Stimulated activated effector memory CD8-positive, alpha-beta T cell treated with anti-CD3 and anti-CD28 coated beads, Interleukin-12 subunit alpha, Interleukin-12 subunit beta, amount 100 ng/mL, for 72 hours (primary cell): ENCODE results near the gene KRTAP2-4.
"Not testable (repeated sequence)": the region's sequence is repeated elsewhere in the genome, so short reads cannot be mapped to it uniquely, and the experiment has no call there.

Experiments
- ATAC-seq: fragments of 150-1000 bp; cut with Tn5 transposase; 2 replicates; pipeline ENCODE4 v1.10.0; 2021
- DNase-seq, 2 donors: peaks; one replicate each; pipeline ENCODE4 v3.0.0; 2021 to 2022; ENCODE audit warnings: low spot score in 2 of 2
- H3K27ac Mint-ChIP-seq: one replicate; pipeline ENCODE4 v1.8.0; 2022; ENCODE audit warnings: mild to moderate bottlenecking, mixed read lengths
- H3K36me3 Mint-ChIP-seq: one replicate; pipeline ENCODE4 v1.8.0; 2022; ENCODE audit warnings: mild to moderate bottlenecking, mixed read lengths
- H3K4me1 Mint-ChIP-seq: one replicate; pipeline ENCODE4 v1.8.0; 2022; ENCODE audit warnings: mixed read lengths
- H3K4me3 Mint-ChIP-seq: one replicate; pipeline ENCODE4 v1.8.0; 2022; ENCODE audit warnings: mild to moderate bottlenecking, mixed read lengths
- H3K9me3 Mint-ChIP-seq: one replicate; pipeline ENCODE4 v1.8.0; 2022; ENCODE audit warnings: mixed read lengths

Gene KRTAP2-4

DNA sequence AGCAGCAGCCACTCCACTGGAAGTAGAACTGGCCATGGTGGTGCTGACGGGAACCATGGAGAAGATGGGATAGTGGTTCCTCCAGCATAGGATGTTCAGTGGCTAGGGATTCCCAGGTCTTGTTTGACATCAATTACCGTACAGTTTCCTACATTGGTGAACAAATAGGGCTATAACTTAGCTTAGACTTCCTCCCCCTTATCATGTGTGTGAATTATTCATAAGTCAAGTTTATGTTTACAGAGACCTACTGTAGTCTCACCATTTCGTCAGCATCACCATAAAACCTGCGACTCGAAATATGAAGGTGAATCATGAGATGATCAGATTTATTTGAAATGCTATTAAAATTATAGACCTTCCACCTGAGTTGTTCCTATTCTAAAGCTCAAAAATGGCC lies 6.9 kb downstream of the KRTAP2-4 start:
- H3K36me3 Mint-ChIP-seq: no peaks in the 10 kb centered on the region
- H3K4me1 Mint-ChIP-seq: peaks cover 5% of the 10 kb centered on the region
- peaks cover 2% of the 10 kb centered on the region for H3K9me3 Mint-ChIP-seq
- H3K4me3 Mint-ChIP-seq: no peak overlapping the region
- H3K27ac Mint-ChIP-seq: no peak overlapping the region
- no peak for DNase-seq
- no peak for ATAC-seq

DNA sequence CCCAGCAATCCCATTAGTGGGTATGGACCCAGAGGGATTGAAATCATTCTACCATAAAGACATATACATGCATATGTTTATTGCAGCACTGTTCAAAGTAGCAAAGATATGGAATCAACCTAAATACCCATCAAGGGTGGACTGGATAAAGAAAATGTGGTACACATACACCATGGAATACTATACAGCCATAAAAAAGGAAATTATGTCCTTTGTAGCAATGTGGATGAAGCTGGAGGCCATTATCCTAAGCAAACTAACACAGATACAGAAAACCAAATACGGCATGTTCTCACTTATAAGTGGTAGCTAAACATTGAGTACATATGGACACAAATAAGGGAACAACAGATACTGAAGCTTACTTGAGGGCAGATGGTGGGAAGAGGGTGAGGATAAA lies 8.1 kb downstream of the KRTAP2-4 start:
- ATAC-seq: no peak
- H3K9me3 Mint-ChIP-seq: peaks cover 2% of the 10 kb centered on the region
- H3K4me3 Mint-ChIP-seq: no peak overlapping the region
- DNase-seq: no peak
- no peaks in the 10 kb centered on the region for H3K36me3 Mint-ChIP-seq
- peaks cover 5% of the 10 kb centered on the region for H3K4me1 Mint-ChIP-seq
- no peak overlapping the region for H3K27ac Mint-ChIP-seq

DNA sequence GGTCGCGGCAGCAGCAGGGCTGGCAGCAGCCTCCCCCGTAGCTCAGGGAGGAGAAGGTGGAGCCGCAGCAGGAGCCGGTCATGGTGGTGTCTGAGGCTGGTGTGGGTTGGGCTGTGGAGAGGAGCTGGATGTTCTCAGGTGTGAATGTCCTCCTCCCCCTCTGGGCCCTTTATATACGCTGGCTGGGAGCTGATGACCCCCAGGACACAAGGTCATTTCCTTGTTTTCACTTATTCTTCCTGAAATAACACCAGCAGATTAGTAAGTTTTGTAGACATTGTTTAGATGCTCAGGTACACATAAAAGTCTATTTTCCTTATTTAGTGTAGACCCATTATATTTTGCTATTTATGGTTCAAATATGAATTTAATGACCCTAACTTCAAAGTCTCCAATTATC lies 10.5 kb downstream of the KRTAP2-4 start, which contains the start of gene KRTAP2-2:
Gene KRTAP2-2 (minus strand): TSS at position 101 of the 400 bp plus-strand sequence. CDS start 19 bp downstream, at position 82.
- not testable (repeated sequence) for H3K9me3 Mint-ChIP-seq, DNase-seq, H3K4me1 Mint-ChIP-seq, H3K27ac Mint-ChIP-seq, H3K36me3 Mint-ChIP-seq, ATAC-seq, H3K4me3 Mint-ChIP-seq

DNA sequence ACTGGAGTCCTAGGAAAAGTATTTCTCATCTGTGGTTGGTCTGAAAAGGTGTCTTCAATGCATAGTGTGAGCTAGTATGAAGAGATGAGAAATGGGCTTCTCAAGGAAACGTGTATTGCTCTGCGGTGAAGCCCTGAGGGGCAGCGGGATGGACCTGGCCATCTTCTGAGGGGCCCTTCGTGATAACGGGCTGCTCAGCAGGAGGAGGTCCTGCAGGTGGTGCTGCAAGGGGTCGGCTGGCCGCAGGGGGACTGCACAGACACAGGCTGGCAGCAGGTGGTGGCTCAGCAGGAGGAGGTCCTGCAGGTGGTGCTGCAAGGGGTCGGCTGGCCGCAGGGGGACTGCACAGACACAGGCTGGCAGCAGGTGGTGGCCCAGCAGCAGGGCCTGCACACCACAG lies 11.1 kb downstream of the KRTAP2-4 start:
- ATAC-seq: not testable (repeated sequence)

DNA sequence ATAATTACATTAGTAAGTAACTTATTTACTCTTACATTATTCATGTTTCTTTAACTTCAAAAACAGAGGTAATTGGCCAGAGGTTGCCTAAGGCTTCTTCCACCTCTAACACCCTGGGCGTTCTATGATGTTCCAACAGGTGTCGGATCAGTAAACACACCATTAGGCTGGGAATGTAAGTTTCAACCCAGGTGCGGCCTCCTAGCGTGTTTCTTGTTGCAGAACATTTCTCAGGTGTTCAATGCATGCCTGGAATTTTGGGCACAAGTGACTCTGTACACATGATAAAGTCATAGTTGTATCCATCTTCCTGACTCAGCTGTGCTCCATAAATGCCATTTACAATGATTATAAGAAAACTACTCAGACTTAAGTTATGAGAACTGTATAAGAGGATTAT lies 11.7 kb downstream of the KRTAP2-4 start:
- DNase-seq: no peak
- Mint-ChIP-seq H3K27ac (no peak overlapping the region), H3K36me3 (no peaks in the 10 kb centered on the region), H3K4me1 (no peaks in the 10 kb centered on the region), H3K9me3 (peaks cover 2% of the 10 kb centered on the region), H3K4me3 (no peak overlapping the region)
- ATAC-seq: no peak

More for the DNA sequence above, 11.1 kb downstream of the KRTAP2-4 start:
- H3K4me1 Mint-ChIP-seq, DNase-seq, H3K9me3 Mint-ChIP-seq, H3K4me3 Mint-ChIP-seq, H3K27ac Mint-ChIP-seq, H3K36me3 Mint-ChIP-seq: not testable (repeated sequence)

DNA sequence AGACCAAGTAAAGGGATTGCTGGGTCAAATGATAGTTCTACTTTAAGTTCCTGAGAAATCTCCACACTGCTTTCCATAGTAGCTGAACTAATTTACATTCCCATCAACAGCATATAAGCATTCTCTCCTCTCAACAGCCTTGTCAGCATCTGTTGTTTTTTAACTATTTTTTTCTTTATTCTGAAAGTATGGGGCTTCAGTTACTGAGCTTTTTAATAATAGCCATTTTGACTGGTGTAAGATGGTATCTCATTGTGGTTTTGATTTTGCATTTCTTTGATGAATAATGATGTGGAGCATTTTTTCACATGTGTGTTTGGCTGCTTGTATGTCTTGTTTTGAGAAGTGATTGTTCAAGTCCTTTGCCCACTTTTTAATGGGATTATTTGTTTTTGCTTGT lies 13.1 kb downstream of the KRTAP2-4 start:
- H3K36me3 Mint-ChIP-seq: no peaks in the 10 kb centered on the region
- ATAC-seq (no peak), DNase-seq (no peak)
- H3K27ac Mint-ChIP-seq: no peak overlapping the region
- H3K4me3 Mint-ChIP-seq: no peak overlapping the region
- H3K9me3 Mint-ChIP-seq: peaks cover under 1% of the 10 kb centered on the region
- no peaks in the 10 kb centered on the region for H3K4me1 Mint-ChIP-seq

DNA sequence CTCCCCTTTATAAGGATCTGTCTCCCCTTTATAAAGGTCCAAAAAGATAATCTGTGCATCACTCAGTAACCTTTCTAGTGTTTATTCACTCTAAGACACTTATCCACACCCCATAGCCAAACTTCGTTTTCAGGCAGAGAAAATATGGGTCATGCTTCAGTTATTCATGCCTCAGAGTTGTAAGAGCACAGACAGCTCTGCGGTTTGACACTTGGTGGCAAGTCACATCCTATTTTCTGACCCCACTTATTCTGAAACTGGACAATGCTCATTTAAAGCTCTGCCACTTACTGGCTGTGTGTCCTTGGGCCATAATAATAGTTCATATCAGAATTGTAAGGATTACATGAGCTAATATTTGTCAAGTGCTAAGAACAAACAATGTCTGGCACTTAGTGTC lies 16.6 kb downstream of the KRTAP2-4 start:
- no peaks in the 10 kb centered on the region for H3K9me3 Mint-ChIP-seq
- no peak for DNase-seq
- ATAC-seq: peak; percentile 60
- H3K27ac Mint-ChIP-seq: no peak overlapping the region
- no peak overlapping the region for H3K4me3 Mint-ChIP-seq
- no peaks in the 10 kb centered on the region for H3K36me3 Mint-ChIP-seq
- no peaks in the 10 kb centered on the region for H3K4me1 Mint-ChIP-seq

DNA sequence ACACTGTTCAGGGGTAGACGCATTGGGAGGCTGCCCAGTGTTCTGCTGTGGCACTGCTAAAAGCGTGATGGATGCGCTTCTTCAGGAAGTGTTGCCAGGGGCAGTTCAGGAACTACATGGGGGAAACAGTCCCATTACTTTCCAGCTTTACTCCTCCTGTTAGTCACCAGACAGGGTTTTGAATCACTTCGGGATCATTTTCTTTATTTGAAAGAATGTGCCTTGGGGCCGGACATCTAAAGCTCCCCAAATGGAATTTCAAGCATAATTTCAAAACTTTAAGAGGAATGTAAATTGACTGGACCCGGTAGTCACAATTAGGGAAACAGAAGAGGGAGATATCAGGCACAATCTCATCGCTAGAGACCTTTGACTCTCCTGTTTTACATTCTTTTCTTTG lies 17.2 kb downstream of the KRTAP2-4 start:
- Mint-ChIP-seq H3K27ac (no peak overlapping the region), H3K9me3 (peaks cover 2% of the 10 kb centered on the region), H3K36me3 (no peaks in the 10 kb centered on the region), H3K4me3 (no peak overlapping the region), H3K4me1 (no peaks in the 10 kb centered on the region)
- DNase-seq (no peak), ATAC-seq (no peak)

DNA sequence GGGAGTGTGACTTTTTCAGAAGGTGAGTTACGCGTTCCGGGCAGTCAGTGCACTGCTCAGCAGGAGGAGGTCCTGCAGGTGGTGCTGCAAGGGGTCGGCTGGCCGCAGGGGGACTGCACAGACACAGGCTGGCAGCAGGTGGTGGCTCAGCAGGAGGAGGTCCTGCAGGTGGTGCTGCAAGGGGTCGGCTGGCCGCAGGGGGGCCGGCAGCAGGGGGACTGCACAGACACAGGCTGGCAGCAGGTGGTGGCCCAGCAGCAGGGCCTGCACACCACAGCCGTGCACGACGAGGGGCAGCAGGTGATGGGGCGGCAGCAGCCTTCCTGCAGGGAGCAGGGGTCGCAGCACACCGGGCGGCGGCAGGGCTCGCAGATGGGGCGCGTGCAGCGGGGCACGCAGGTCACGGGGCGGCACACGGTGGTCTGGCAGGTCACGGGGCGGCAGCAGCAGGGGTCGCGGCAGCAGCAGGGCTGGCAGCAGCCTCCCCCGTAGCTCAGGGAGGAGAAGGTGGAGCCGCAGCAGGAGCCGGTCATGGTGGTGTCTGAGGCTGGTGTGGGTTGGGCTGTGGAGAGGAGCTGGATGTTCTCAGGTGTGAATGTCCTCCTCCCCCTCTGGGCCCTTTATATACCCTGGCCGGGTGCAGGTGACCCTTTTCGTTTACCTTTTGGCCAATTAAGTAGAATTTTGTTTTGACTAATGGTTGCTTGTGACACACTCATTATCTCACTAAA lies 18.8 kb downstream of the KRTAP2-4 start, which contains the start of gene KRTAP2-1:
Gene KRTAP2-1 (minus strand): TSS at position 582 of the 731 bp plus-strand sequence. CDS start 49 bp downstream, at position 533.
- H3K4me3 Mint-ChIP-seq, H3K9me3 Mint-ChIP-seq, H3K4me1 Mint-ChIP-seq, ATAC-seq, H3K27ac Mint-ChIP-seq, DNase-seq, H3K36me3 Mint-ChIP-seq: not testable (repeated sequence)

DNA sequence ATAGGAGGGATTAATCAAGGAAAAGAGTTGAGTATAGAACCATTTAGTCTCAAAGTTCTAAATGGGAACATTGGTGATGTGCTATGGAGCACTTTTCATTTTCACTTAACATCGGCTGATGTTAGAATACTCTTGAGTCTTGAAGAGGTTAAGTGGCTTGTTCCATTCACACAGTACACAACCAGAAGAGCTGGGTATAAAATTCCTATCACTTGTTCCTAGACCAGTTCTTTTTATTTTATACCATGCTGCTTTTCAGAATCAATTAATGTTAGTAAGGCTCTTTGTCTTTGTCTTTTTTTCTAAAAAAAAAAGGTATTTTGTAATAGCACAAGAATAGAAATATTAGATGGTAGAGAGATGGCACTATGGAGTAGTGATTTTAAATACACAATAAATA lies 22.7 kb downstream of the KRTAP2-4 start:
- no peaks in the 10 kb centered on the region for H3K4me1 Mint-ChIP-seq
- no peaks in the 10 kb centered on the region for H3K36me3 Mint-ChIP-seq
- DNase-seq: no peak
- H3K9me3 Mint-ChIP-seq: peaks cover 7% of the 10 kb centered on the region
- no peak overlapping the region for H3K4me3 Mint-ChIP-seq
- ATAC-seq: no peak
- no peak overlapping the region for H3K27ac Mint-ChIP-seq

DNA sequence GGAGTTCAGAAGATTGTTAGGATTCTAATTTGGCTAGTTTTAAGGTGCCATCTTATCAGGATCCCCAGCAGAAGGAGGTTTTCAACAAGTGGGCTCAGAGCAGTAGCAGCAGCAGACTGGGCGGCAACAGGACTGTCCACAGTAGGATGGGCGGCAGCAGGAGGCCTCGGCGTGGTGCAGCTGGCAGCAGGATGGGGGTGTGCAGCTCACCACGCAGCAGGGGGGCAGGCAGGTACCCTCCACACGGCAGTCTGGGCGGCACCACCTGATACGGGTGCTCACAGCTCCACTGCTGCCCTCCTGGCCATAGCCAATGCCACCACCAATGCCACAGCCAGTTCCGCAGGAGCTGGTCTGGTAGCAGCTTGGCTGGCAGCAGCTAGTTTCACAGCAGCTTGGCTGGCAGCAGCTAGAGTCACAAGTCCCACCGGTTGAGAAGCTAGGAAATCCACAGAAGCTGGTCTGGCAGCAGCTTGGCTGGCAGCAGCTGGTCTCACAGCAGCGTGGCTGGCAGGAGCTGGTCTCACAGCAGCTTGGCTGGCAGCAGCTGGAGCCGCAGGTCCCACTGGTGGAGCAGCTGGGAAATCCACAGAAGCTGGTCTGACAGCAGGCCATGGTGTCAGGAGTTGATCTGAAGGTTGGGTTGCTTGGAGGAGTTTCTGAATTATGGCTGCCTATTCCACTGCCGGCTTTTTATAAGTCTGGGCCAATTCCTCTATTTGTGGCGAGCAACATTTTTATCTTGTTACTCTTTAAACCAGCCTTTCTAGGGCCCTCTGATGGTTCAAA lies 24.7 kb downstream of the KRTAP2-4 start, which contains the start of gene KRTAP1-1:
Gene KRTAP1-1 (minus strand): TSS at position 668 of the 789 bp plus-strand sequence. CDS start 53 bp downstream, at position 615.
- H3K27ac Mint-ChIP-seq, H3K4me1 Mint-ChIP-seq, DNase-seq, ATAC-seq, H3K36me3 Mint-ChIP-seq, H3K4me3 Mint-ChIP-seq, H3K9me3 Mint-ChIP-seq: not testable (repeated sequence)

DNA sequence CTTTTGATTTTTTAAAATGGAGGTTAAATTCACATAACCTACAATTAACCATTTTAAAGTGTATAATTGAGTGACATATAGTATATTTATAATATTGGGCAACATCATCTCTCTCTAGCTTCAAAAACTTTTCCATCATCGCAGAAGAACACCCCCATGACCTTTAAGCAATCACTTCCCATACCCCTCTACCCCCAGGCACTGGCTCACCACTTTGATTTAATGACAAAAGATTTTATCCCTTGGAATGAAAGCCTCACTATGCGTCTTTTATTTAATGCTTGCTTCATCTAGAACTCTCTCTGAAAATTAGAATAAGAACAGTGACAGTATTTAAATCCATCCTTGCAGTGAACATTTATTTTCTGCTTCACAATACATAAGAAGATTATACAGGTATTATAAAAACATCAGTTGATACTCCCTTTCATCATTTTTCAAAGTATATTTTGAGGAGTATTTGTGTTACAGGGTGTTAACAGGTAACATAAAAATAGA lies 27.8 kb downstream of the KRTAP2-4 start:
- Mint-ChIP-seq H3K27ac (no peak overlapping the region), H3K4me3 (no peak overlapping the region), H3K9me3 (peaks cover 3% of the 10 kb centered on the region), H3K4me1 (no peaks in the 10 kb centered on the region), H3K36me3 (no peaks in the 10 kb centered on the region)
- DNase-seq (no peak), ATAC-seq (no peak)

DNA sequence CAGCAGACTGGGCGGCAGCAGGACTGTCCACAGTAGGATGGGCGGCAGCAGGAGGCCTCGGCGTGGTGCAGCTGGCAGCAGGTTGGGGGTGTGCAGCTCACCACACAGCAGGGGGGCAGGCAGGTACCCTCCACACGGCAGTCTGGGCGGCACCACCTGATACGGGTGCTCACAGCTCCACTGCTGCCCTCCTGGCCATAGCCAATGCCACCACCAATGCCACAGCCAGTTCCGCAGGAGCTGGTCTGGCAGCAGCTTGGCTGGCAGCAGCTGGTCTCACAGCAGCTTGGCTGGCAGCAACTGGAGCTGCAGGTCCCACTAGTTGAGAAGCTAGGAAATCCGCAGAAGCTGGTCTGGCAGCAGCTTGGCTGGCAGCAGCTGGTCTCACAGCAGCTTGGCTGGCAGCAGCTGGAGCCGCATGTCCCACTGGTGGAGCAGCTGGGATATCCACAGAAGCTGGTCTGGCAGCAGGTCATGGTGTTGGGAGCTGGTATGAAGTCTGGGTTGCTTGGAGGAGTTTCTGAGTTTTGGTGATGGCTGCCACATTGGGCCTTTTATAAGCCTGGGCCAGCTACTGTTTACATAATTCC lies 31.2 kb downstream of the KRTAP2-4 start, which contains the start of gene KRTAP1-3:
Gene KRTAP1-3 (minus strand): TSS at position 529 of the 590 bp plus-strand sequence. CDS start 53 bp downstream, at position 476.
- not testable (repeated sequence) for H3K4me3 Mint-ChIP-seq, H3K9me3 Mint-ChIP-seq, DNase-seq, H3K36me3 Mint-ChIP-seq, ATAC-seq, H3K4me1 Mint-ChIP-seq, H3K27ac Mint-ChIP-seq

DNA sequence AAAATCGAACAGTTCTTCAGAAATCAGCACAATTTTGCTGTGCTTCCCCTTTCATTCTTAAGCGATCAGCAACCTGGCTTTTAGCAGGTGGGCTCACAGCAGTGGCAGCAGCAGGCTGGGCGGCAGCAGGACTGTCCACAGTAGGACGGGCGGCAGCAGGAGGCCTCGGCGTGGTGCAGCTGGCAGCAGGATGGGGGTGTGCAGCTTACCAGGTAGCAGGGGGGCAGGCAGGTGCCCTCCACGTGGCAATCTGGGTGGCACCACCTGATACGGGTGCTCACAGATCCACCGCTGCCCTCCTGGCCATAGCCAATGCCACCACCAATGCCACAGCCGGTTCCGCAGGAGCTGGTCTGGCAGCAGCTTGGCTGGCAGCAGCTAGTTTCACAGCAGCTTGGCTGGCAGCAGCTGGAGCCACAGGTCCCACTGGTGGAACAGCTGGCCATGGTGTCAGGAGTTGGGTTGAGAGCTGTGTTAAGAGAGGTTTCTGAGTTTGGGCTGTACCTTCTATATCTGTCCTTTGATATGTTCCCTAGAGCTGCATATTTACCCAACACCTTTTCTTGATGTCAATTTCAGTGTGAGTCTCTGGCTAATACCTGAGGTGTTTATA lies 35.9 kb downstream of the KRTAP2-4 start, which contains the start of gene KRTAP1-4:
Gene KRTAP1-4 (minus strand): TSS at position 563 of the 613 bp plus-strand sequence. CDS start 117 bp downstream, at position 446.
- H3K36me3 Mint-ChIP-seq: no peaks in the 10 kb centered on the region
- no peak within 1 kb of the TSS for H3K27ac Mint-ChIP-seq
- no peak for ATAC-seq
- no peaks in the 10 kb centered on the region for H3K4me1 Mint-ChIP-seq
- H3K4me3 Mint-ChIP-seq: no peak within 1 kb of the TSS
- no peaks in the 10 kb centered on the region for H3K9me3 Mint-ChIP-seq
- no peak for DNase-seq
